ENCODE measurements around the gene GABBR2.

- TF ChIP-seq CTCF (IDR thresholded peaks at IDR 0.05) (no peak), POLR2A (IDR thresholded peaks at IDR 0.05) (no peak)
These were observed 381.5 kb downstream of the GABBR2 start for GRCh38 chr9:98327249-98327561.

All from uterus (tissue), 2 donors.